ENCODE results near the gene FYB1.
"Not testable (repeated sequence)": the region's sequence is repeated elsewhere in the genome, so short reads cannot be mapped to it uniquely, and the experiment has no call there.

Gene FYB1

GRCh38 chr5:39249564-39250274 lies 30.4 kb upstream of the FYB1 start:
- no peak overlapping the region for H3K27ac ChIP-seq (ENCODE audit: low read depth, low read length)

GRCh38 chr5:39249069-39249468 lies 29.7 kb upstream of the FYB1 start:
- H3K4me1 ChIP-seq (ENCODE audit: control insufficient read depth, insufficient read depth, low read length): no peaks in the 10 kb centered on the region
- H3K27ac ChIP-seq (ENCODE audit: low read depth, low read length): no peak overlapping the region
- H3K4me3 ChIP-seq (ENCODE audit: low read depth, low read length): no peak overlapping the region
- H3K9ac ChIP-seq (ENCODE audit: low read length): no peak overlapping the region
- H3K27me3 ChIP-seq (ENCODE audit: control insufficient read depth, insufficient read depth, low read length): no peaks in the 10 kb centered on the region
- no peaks in the 10 kb centered on the region for H3K9me3 ChIP-seq (ENCODE audit: control insufficient read depth, insufficient read depth, low read depth, low read length)
- H3K36me3 ChIP-seq (ENCODE audit: control insufficient read depth, insufficient read depth, low read length): no peaks in the 10 kb centered on the region

More at GRCh38 chr5:39249564-39250274, 30.4 kb upstream of the FYB1 start:
- Histone ChIP-seq H3K36me3 (ENCODE audit: control insufficient read depth, insufficient read depth, low read length) (no peaks in the 10 kb centered on the region), H3K4me3 (ENCODE audit: low read depth, low read length) (no peak overlapping the region), H3K9ac (ENCODE audit: low read length) (no peak overlapping the region), H3K9me3 (ENCODE audit: control insufficient read depth, insufficient read depth, low read depth, low read length) (no peaks in the 10 kb centered on the region), H3K4me1 (ENCODE audit: control insufficient read depth, insufficient read depth, low read length) (no peaks in the 10 kb centered on the region), H3K27me3 (ENCODE audit: control insufficient read depth, insufficient read depth, low read length) (no peaks in the 10 kb centered on the region)

DNA sequence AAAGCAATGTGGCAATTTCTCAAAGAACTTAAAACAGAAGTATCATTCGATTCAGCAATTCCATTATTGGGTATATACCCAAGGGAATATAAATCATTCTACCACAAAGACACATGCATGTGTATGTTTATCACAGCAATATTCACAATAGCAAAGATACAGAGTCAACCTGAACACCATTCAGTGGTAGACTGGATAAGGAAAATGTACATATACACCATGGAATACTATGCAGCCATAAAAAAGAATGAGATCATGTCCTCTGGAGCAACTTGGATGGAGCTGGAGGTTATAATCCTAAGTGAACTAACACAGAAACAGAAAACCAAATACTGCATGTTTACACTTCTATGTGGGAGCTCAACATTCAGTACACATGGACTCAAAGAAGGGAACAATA lies 21.4 kb upstream of the FYB1 start:
- Histone ChIP-seq H3K27ac (ENCODE audit: low read depth, low read length) (no peak overlapping the region), H3K27me3 (ENCODE audit: control insufficient read depth, insufficient read depth, low read length) (no peaks in the 10 kb centered on the region), H3K4me1 (ENCODE audit: control insufficient read depth, insufficient read depth, low read length) (no peaks in the 10 kb centered on the region), H3K9ac (ENCODE audit: low read length) (no peak overlapping the region), H3K4me3 (ENCODE audit: low read depth, low read length) (no peak overlapping the region), H3K9me3 (ENCODE audit: control insufficient read depth, insufficient read depth, low read depth, low read length) (peaks cover 8% of the 10 kb centered on the region), H3K36me3 (ENCODE audit: control insufficient read depth, insufficient read depth, low read length) (no peaks in the 10 kb centered on the region)

DNA sequence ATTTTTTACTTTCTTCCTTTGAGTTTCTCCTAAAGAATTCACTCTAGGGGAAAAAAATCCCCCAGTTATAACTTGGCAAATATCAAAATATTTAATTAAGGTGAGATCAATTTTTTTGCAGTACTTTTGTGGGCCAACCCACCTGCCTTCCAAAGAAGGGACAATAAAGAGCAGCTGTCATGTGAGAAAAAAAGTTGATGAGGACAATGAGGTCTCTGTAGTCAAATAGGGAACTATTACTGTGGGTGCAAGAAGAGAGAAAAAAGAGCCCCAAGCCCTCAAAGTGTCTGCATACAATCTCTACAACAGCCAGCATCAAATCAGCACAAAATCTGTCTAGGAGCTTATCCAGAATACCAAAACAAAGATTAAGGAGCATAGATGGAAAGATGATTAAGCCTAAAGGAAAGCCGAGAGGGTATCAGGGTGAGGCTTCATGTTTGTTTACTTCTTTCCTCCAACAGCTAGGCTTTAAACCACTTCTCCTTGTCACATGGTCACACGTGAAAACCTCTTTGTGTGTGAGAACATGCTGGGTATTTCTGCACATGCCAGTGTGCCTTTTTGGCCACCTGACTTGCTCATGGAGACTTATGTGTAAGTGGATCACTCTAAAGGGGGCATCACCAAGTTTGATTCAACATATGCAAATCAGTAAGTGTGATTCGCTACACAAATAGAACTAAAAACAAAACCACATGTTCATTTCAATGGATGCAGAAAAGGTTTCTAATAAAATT lies 19.2 kb upstream of the FYB1 start:
- Histone ChIP-seq H3K9ac (ENCODE audit: low read length) (no peak overlapping the region), H3K4me3 (ENCODE audit: low read depth, low read length) (no peak overlapping the region), H3K36me3 (ENCODE audit: control insufficient read depth, insufficient read depth, low read length) (no peaks in the 10 kb centered on the region), H3K27me3 (ENCODE audit: control insufficient read depth, insufficient read depth, low read length) (no peaks in the 10 kb centered on the region), H3K9me3 (ENCODE audit: control insufficient read depth, insufficient read depth, low read depth, low read length) (peaks cover 8% of the 10 kb centered on the region), H3K4me1 (ENCODE audit: control insufficient read depth, insufficient read depth, low read length) (no peaks in the 10 kb centered on the region), H3K27ac (ENCODE audit: low read depth, low read length) (no peak overlapping the region)

DNA sequence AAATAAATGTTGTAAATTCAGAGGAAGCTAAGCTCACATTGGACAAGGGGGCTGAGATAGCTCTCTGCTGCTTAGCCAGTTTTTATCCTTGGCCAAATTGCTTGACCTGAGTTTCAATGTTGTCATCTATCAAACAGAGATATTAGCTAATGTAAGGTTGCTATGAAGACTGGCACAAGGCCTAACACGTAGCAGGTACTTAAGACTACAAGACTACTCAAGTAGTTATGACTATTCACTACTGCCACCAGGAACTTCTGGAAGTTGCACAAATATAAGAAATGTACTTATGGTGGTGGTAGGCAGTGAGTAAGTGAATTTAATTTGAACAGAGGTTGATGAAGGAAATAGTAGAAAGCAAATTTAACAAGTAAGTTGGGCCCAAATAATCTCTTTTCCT lies 17.4 kb upstream of the FYB1 start:
- Histone ChIP-seq H3K4me1 (ENCODE audit: control insufficient read depth, insufficient read depth, low read length) (no peaks in the 10 kb centered on the region), H3K27me3 (ENCODE audit: control insufficient read depth, insufficient read depth, low read length) (no peaks in the 10 kb centered on the region), H3K9ac (ENCODE audit: low read length) (no peak overlapping the region), H3K4me3 (ENCODE audit: low read depth, low read length) (no peak overlapping the region), H3K36me3 (ENCODE audit: control insufficient read depth, insufficient read depth, low read length) (no peaks in the 10 kb centered on the region), H3K27ac (ENCODE audit: low read depth, low read length) (no peak overlapping the region), H3K9me3 (ENCODE audit: control insufficient read depth, insufficient read depth, low read depth, low read length) (peaks cover 8% of the 10 kb centered on the region)

DNA sequence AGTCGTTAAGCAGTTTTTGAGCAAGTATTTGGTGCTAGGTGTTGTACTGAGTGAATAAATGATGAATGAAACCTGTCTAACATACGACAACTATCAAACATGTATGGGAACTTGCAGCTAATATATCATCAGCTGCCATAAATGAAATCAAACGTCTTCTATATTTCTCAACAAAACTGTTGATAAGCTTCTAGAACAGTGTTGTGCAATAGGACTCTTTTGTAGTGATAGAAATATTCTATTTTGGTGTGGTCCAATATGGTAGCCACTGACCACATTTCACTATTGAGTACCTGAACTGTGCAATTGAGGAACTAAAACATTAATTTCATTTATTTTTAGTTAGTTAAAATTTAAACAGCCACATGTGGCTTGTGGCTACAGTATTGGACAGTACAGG lies 16.3 kb upstream of the FYB1 start:
- Histone ChIP-seq H3K9ac (ENCODE audit: low read length) (no peak overlapping the region), H3K4me1 (ENCODE audit: control insufficient read depth, insufficient read depth, low read length) (no peaks in the 10 kb centered on the region), H3K36me3 (ENCODE audit: control insufficient read depth, insufficient read depth, low read length) (no peaks in the 10 kb centered on the region), H3K27me3 (ENCODE audit: control insufficient read depth, insufficient read depth, low read length) (no peaks in the 10 kb centered on the region), H3K4me3 (ENCODE audit: low read depth, low read length) (no peak overlapping the region), H3K9me3 (ENCODE audit: control insufficient read depth, insufficient read depth, low read depth, low read length) (no peaks in the 10 kb centered on the region), H3K27ac (ENCODE audit: low read depth, low read length) (no peak overlapping the region)

DNA sequence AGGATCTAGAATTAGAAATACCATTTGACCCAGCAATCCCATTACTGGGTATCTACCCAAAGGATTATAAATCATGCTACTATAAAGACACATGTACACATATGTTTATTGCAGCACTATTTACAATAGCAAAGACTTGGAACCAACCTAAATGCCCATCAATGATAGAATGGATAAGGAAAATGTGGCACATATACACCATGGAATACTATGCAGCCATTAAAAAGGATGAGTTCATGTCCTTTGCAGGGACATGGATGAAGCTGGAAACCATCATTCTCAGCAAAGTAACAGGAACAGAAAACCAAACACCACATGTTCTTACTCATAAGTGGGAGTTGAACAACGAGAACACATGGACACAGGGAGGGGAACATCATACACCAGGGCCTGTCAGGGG lies 15.1 kb upstream of the FYB1 start:
- not testable (repeated sequence) for H3K4me3 ChIP-seq (ENCODE audit: low read depth, low read length); H3K27ac ChIP-seq (ENCODE audit: low read depth, low read length); H3K4me1 ChIP-seq (ENCODE audit: control insufficient read depth, insufficient read depth, low read length); H3K27me3 ChIP-seq (ENCODE audit: control insufficient read depth, insufficient read depth, low read length); H3K36me3 ChIP-seq (ENCODE audit: control insufficient read depth, insufficient read depth, low read length); H3K9ac ChIP-seq (ENCODE audit: low read length); H3K9me3 ChIP-seq (ENCODE audit: control insufficient read depth, insufficient read depth, low read depth, low read length)

- Histone ChIP-seq H3K9me3 (ENCODE audit: control insufficient read depth, insufficient read depth, low read depth, low read length) (no peaks in the 10 kb centered on the region), H3K36me3 (ENCODE audit: control insufficient read depth, insufficient read depth, low read length) (no peaks in the 10 kb centered on the region), H3K27ac (ENCODE audit: low read depth, low read length) (no peak overlapping the region), H3K27me3 (ENCODE audit: control insufficient read depth, insufficient read depth, low read length) (no peaks in the 10 kb centered on the region), H3K4me3 (ENCODE audit: low read depth, low read length) (no peak overlapping the region), H3K4me1 (ENCODE audit: control insufficient read depth, insufficient read depth, low read length) (no peaks in the 10 kb centered on the region), H3K9ac (ENCODE audit: low read length) (no peak overlapping the region)
These were observed 14.4 kb upstream of the FYB1 start for GRCh38 chr5:39233783-39234182.

DNA sequence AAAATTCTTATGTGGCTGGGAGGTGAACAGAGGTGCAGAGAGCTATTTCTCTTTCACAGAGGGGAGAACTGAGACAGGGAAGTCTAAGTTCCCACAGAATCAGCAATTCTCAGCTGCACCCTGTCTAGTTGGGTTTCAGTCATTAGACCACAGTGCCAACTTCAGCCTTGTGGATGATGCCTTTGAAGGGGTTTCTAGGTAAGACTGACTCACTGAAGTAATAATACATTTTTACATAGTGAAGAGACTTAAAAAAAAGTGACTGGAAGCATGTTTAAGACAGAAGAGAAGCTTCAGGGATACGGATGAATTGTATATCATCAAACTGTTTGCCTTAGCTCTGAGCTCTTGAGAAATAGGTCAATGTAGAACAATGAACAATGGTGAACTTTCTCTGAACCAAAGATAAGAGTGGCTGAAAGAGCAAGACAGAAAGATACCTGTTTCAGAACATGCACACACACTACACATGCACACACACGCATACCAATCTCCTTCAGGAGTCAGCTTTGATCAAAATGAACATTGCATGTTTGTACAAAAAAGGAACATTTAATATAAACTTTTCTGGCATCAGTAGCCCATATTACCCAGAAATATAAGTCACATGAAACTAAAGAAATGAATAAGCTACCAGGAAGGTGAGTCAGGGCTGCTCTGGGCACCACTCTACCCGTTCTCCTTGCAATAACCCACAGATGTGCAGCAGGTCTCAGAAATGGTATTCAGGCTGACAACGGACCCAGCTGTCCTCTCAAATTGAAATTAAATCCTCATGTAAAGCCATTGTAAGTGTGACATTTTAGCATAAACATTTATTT lies 12.6 kb upstream of the FYB1 start:
- Histone ChIP-seq H3K27ac (ENCODE audit: low read depth, low read length) (no peak overlapping the region), H3K4me3 (ENCODE audit: low read depth, low read length) (no peak overlapping the region), H3K9me3 (ENCODE audit: control insufficient read depth, insufficient read depth, low read depth, low read length) (no peaks in the 10 kb centered on the region), H3K36me3 (ENCODE audit: control insufficient read depth, insufficient read depth, low read length) (no peaks in the 10 kb centered on the region), H3K9ac (ENCODE audit: low read length) (no peak overlapping the region), H3K27me3 (ENCODE audit: control insufficient read depth, insufficient read depth, low read length) (no peaks in the 10 kb centered on the region), H3K4me1 (ENCODE audit: control insufficient read depth, insufficient read depth, low read length) (no peaks in the 10 kb centered on the region)

DNA sequence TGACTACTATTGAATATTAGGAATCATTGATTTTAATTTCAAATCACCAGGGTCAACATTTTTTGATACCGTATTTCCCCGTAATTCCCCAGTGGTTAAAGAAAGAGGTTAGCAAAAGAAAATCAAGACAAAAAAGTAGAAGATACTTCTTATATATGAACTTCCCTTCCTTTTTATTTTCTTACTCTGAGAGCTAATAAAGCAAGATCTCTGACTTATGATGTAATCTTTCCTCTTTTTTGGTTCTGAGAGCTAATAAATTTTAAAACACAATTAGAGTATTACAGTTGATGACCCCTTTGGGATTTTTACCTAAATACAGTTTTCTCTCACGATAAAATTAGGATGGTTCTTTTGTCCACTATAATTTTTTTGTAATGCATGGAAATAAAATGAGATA lies 9.2 kb upstream of the FYB1 start:
- no peak overlapping the region for H3K27ac ChIP-seq (ENCODE audit: low read depth, low read length)
- no peaks in the 10 kb centered on the region for H3K36me3 ChIP-seq (ENCODE audit: control insufficient read depth, insufficient read depth, low read length)
- no peaks in the 10 kb centered on the region for H3K27me3 ChIP-seq (ENCODE audit: control insufficient read depth, insufficient read depth, low read length)
- H3K9ac ChIP-seq (ENCODE audit: low read length): no peak overlapping the region
- no peak overlapping the region for H3K4me3 ChIP-seq (ENCODE audit: low read depth, low read length)
- H3K4me1 ChIP-seq (ENCODE audit: control insufficient read depth, insufficient read depth, low read length): peaks cover 5% of the 10 kb centered on the region; the same call in 1 of the 2 replicates
- H3K9me3 ChIP-seq (ENCODE audit: control insufficient read depth, insufficient read depth, low read depth, low read length): no peaks in the 10 kb centered on the region

GRCh38 chr5:39226558-39226957 lies 7.2 kb upstream of the FYB1 start:
- Histone ChIP-seq H3K27me3 (ENCODE audit: control insufficient read depth, insufficient read depth, low read length) (no peaks in the 10 kb centered on the region), H3K9ac (ENCODE audit: low read length) (no peak overlapping the region), H3K4me1 (ENCODE audit: control insufficient read depth, insufficient read depth, low read length) (peaks cover 5% of the 10 kb centered on the region; the same call in 1 of the 2 replicates), H3K36me3 (ENCODE audit: control insufficient read depth, insufficient read depth, low read length) (no peaks in the 10 kb centered on the region), H3K9me3 (ENCODE audit: control insufficient read depth, insufficient read depth, low read depth, low read length) (no peaks in the 10 kb centered on the region), H3K27ac (ENCODE audit: low read depth, low read length) (no peak overlapping the region), H3K4me3 (ENCODE audit: low read depth, low read length) (no peak overlapping the region)

Measured in HUES6 (cell line).